Activated CD4-positive, alpha-beta T cell treated with anti-CD3 and anti-CD28 coated beads, Interleukin-2, Interleukin-6, amounts not matched to agents 100 ng/mL and 50 ng/mL, durations not matched to agents 16 hours and 8 hours (primary cell): ENCODE data around the gene MREG.

Experiments
- DNase-seq: peaks from one replicate; pipeline ENCODE4 v3.0.0-alpha.2; 2020

Gene MREG

GRCh38 chr2:215915441-215915840 is 97.9 kb downstream of the MREG start:
- no peak for DNase-seq

- DNase-seq = no peak
Observed at GRCh38 chr2:215914777-215915165, 98.6 kb downstream of the MREG start.

GRCh38 chr2:215914054-215914776 is 99.1 kb downstream of the MREG start:
- DNase-seq = no peak

GRCh38 chr2:215912299-215912842 is 101.0 kb downstream of the MREG start:
- DNase-seq = no peak

- DNase-seq = no peak
Observed at GRCh38 chr2:215911301-215912085, 101.9 kb downstream of the MREG start.

GRCh38 chr2:215910180-215910579 is 103.2 kb downstream of the MREG start:
- no peak for DNase-seq

GRCh38 chr2:215907147-215907546 is 106.2 kb downstream of the MREG start:
- no peak for DNase-seq

- DNase-seq = no peak
Observed at GRCh38 chr2:215906458-215906857, 106.9 kb downstream of the MREG start.

GRCh38 chr2:215905691-215906090 is 107.7 kb downstream of the MREG start:
- DNase-seq = no peak

GRCh38 chr2:215904101-215904500 is 109.2 kb downstream of the MREG start:
- no peak for DNase-seq

GRCh38 chr2:215903203-215903602 is 110.1 kb downstream of the MREG start:
- DNase-seq = no peak

- no peak for DNase-seq
Observed at GRCh38 chr2:215901796-215902195, 111.6 kb downstream of the MREG start.

GRCh38 chr2:215900843-215901242 is 112.5 kb downstream of the MREG start:
- DNase-seq = no peak

GRCh38 chr2:215900203-215900611 is 113.1 kb downstream of the MREG start:
- no peak for DNase-seq

GRCh38 chr2:215899141-215900074 is 113.9 kb downstream of the MREG start:
- no peak for DNase-seq

GRCh38 chr2:215898363-215898762 is 115.0 kb downstream of the MREG start:
- no peak for DNase-seq

- DNase-seq = no peak
Observed at GRCh38 chr2:215896921-215897320, 116.4 kb downstream of the MREG start.

- DNase-seq = no peak
Observed at GRCh38 chr2:215895330-215895729, 118.0 kb downstream of the MREG start.
